PC-3 (cell line): ENCODE results near the gene TAS1R1. TPM values are rescaled to one million over a fixed set of nuclear protein-coding genes. Genes with fewer than 3 reads are reported as not detected.
A peak's percentile ranks its signal among the peaks of the same experiment; 100 is the strongest.

Experiments used
- ATAC-seq: fragments of 200-7000 bp; cut with Tn5 transposase; 2 replicates; pipeline ENCODE4 v1.9.1; 2020; ENCODE audit warnings: mild to moderate bottlenecking, moderate library complexity
- BruUV-seq: library from RNA; stranded (reverse); fragments of 400-500 nt; replicated peaks from 2 replicates; lab custom pipeline; 2021; lab: Mats Ljungman, UMichigan
- CTCF ChIA-PET: fragments of 300-600 bp; sonication (Branson Sonifier 250); formaldehyde crosslinking; loops from one replicate; lab custom pipeline; 2022; ENCODE audit warnings: antibody characterized with exemption; lab: Charles Lee
- POLR2A ChIA-PET: fragments of 300-600 bp; sonication (Branson Sonifier 250); formaldehyde crosslinking; loops from one replicate; lab custom pipeline; 2022; ENCODE audit warnings: antibody characterized with exemption; ENCODE audit not compliant: unreplicated experiment; lab: Charles Lee
- DNase-seq: peaks from one replicate; pipeline ENCODE4 v3.0.0-alpha.2; 2015
- H2AFZ ChIP-seq: fragments of 300-600 bp; sonication (generic); 2 replicates; pipeline ENCODE4 v1.6.0; 2016; ENCODE audit warnings: antibody characterized with exemption, low read length
- H3F3A ChIP-seq: fragments of 300-600 bp; sonication (generic); one replicate; pipeline ENCODE4 v1.6.0; 2017; ENCODE audit warnings: antibody characterized with exemption, low read length, control low read depth, mild to moderate bottlenecking; ENCODE audit not compliant: unreplicated experiment
- H3K27ac ChIP-seq: fragments of 300-600 bp; sonication (generic); 2 replicates; pipeline ENCODE4 v1.5.1; 2016; ENCODE audit warnings: mild to moderate bottlenecking, low read length
- H3K27me3 ChIP-seq: fragments of 300-600 bp; sonication (generic); 2 replicates; pipeline ENCODE4 v1.6.1; 2016; ENCODE audit warnings: low read length, mixed read lengths
- H3K36me3 ChIP-seq: fragments of 300-600 bp; sonication (generic); 2 replicates; pipeline ENCODE4 v1.6.1; 2016; ENCODE audit warnings: low read depth, mixed run types, low read length, mixed read lengths
- H3K4me1 ChIP-seq: fragments of 300-600 bp; sonication (generic); 2 replicates; pipeline ENCODE4 v1.5.1; 2016; ENCODE audit warnings: low read length; ENCODE audit not compliant: insufficient read depth
- H3K4me2 ChIP-seq: fragments of 300-600 bp; sonication (generic); 2 replicates; pipeline ENCODE4 v1.6.0; 2016; ENCODE audit warnings: low read length
- H3K4me3 ChIP-seq: fragments of 300-600 bp; sonication (generic); 2 replicates; pipeline ENCODE4 v1.5.1; 2016; ENCODE audit warnings: mild to moderate bottlenecking, low read length, mixed read lengths
- H3K79me2 ChIP-seq: fragments of 300-600 bp; sonication (generic); 2 replicates; pipeline ENCODE4 v1.6.1; 2017; ENCODE audit warnings: low read length, mixed read lengths
- H3K9ac ChIP-seq: fragments of 300-600 bp; sonication (generic); 2 replicates; pipeline ENCODE4 v1.6.0; 2016; ENCODE audit warnings: mild to moderate bottlenecking, low read length
- H3K9me2 ChIP-seq: fragments of 300-600 bp; sonication (generic); replicated peaks from 2 replicates; pipeline ENCODE4 v1.6.1; 2016; ENCODE audit warnings: mixed run types, low read length, mixed read lengths
- H3K9me3 ChIP-seq: fragments of 300-600 bp; sonication (generic); 2 replicates; pipeline ENCODE4 v1.6.1; 2016; ENCODE audit warnings: low read length, mixed read lengths
- H4K20me1 ChIP-seq: fragments of 300-600 bp; sonication (generic); 2 replicates; pipeline ENCODE4 v1.6.1; 2016; ENCODE audit warnings: low read length, mixed read lengths
- CTCF ChIP-seq: fragments of 300-600 bp; sonication (generic); conservative IDR thresholded peaks from 2 replicates; pipeline ENCODE4 v1.5.1; 2017; ENCODE audit warnings: antibody characterized with exemption, low read depth, mild to moderate bottlenecking, low read length
- EZH2 ChIP-seq: fragments of 300-600 bp; sonication (generic); IDR thresholded peaks from one replicate; pipeline ENCODE4 v1.6.1; 2017; ENCODE audit warnings: antibody characterized with exemption, mild to moderate bottlenecking, low read length; ENCODE audit not compliant: unreplicated experiment
- EZH2phosphoT487 ChIP-seq: fragments of 300-600 bp; sonication (generic); IDR thresholded peaks from 2 replicates; pipeline ENCODE4 v1.6.1; 2018; ENCODE audit warnings: mild to moderate bottlenecking, antibody characterized with exemption, low read length, borderline replicate concordance
- intact Hi-C: fragments of 100-400 bp; cut with micrococcal nuclease; formaldehyde crosslinking; loops from 2 replicates; pipeline ENCODE4 v1.9.0; 2023
- total RNA-seq: library from RNA; depleted of rRNA; stranded (reverse); fragments of >200 nt; gene quantifications from 2 replicates; pipeline ENCODE4 v1.2.3, GENCODE V29; 2014

Gene TAS1R1
- total RNA-seq, 1 experiment from 2014 or later = not detected

- H3K9me2 ChIP-seq = no peaks in the 10 kb centered on the region
- no peak overlapping the region for H2AFZ ChIP-seq
- no peak overlapping the region for H3K4me3 ChIP-seq
- no peaks in the 10 kb centered on the region for H3F3A ChIP-seq
- H4K20me1 ChIP-seq = no peaks in the 10 kb centered on the region
- ATAC-seq = peak; percentile 64
- peaks cover 13% of the 10 kb centered on the region; the same call in 1 of the 2 replicates for H3K4me1 ChIP-seq
- peaks cover 15% of the 10 kb centered on the region for H3K36me3 ChIP-seq
- no peak overlapping the region for H3K27ac ChIP-seq
- H3K9ac ChIP-seq = no peak overlapping the region
- no TSS peak for BruUV-seq
- no peak overlapping the region for H3K4me2 ChIP-seq
- H3K79me2 ChIP-seq = no peaks in the 10 kb centered on the region
- ChIA-PET POLR2A (interaction anchor here (0.5 kb wide), 1 partner anchor 24 kb away, joined by 3 read pairs; no protein-coding TSS in a partner anchor), CTCF (interaction anchor here (0.9 kb wide), 1 partner anchor 32 kb away, joined by 3 read pairs; no protein-coding TSS in a partner anchor)
- intact Hi-C loops = no loop called here
- H3K27me3 ChIP-seq = no peaks in the 10 kb centered on the region
- H3K9me3 ChIP-seq = no peaks in the 10 kb centered on the region
- TF ChIP-seq CTCF = no peak
- no peak for TF ChIP-seq EZH2
- TF ChIP-seq EZH2phosphoT487 = no peak
- peak; percentile 64 for DNase-seq
Measured at GRCh38 chr1:6521536-6521935, 33.6 kb upstream of the TAS1R1 start.

- Histone ChIP-seq H3K27me3 (no peaks in the 10 kb centered on the region), H3K4me3 (no peak overlapping the region), H3K9me2 (no peaks in the 10 kb centered on the region), H4K20me1 (no peaks in the 10 kb centered on the region), H3K27ac (no peak overlapping the region), H3K9me3 (no peaks in the 10 kb centered on the region), H3F3A (no peaks in the 10 kb centered on the region), H3K79me2 (no peaks in the 10 kb centered on the region), H3K4me1 (peaks cover 7% of the 10 kb centered on the region; the same call in 1 of the 2 replicates), H3K36me3 (peaks cover 27% of the 10 kb centered on the region), H3K4me2 (no peak overlapping the region), H2AFZ (no peak overlapping the region), H3K9ac (no peak overlapping the region)
- intact Hi-C loops = loop anchor here (1.0 kb wide), 2 partner anchors 32 to 37 kb away; partner anchors contain the start of gene PLEKHG5
- CTCF ChIA-PET = interaction anchor here (0.5 to 1.1 kb wide), 7 partner anchors 16 to 709 kb away, joined by 3 to 5 read pairs (median 3); partner anchors contain the start of gene PHF13
- POLR2A ChIA-PET = no interaction called here
- peak; percentile 75 for ATAC-seq
- DNase-seq = peak; percentile 81
- no peak for TF ChIP-seq EZH2
- TF ChIP-seq CTCF = peak; percentile 92
- TF ChIP-seq EZH2phosphoT487 = no peak
- BruUV-seq = no TSS peak
Measured at GRCh38 chr1:6523566-6523965, 31.5 kb upstream of the TAS1R1 start.

GRCh38 chr1:6526316-6526715, 28.8 kb upstream of the TAS1R1 start:
- H3K27me3 ChIP-seq = no peaks in the 10 kb centered on the region
- H3K79me2 ChIP-seq = no peaks in the 10 kb centered on the region
- TF ChIP-seq EZH2 = no peak
- no peak for TF ChIP-seq EZH2phosphoT487
- no peak for TF ChIP-seq CTCF
- H3K9me2 ChIP-seq = no peaks in the 10 kb centered on the region
- H2AFZ ChIP-seq = no peak overlapping the region
- no peak overlapping the region for H3K4me2 ChIP-seq
- ChIA-PET POLR2A (no interaction called here), CTCF (no interaction called here)
- no peak overlapping the region for H3K9ac ChIP-seq
- H3K36me3 ChIP-seq = peaks cover 40% of the 10 kb centered on the region
- intact Hi-C loops = no loop called here
- H3K4me3 ChIP-seq = no peak overlapping the region
- DNase-seq (no peak), ATAC-seq (no peak)
- H3K4me1 ChIP-seq = peaks cover 6% of the 10 kb centered on the region; the same call in 1 of the 2 replicates
- no peaks in the 10 kb centered on the region for H3F3A ChIP-seq
- no peak overlapping the region for H3K27ac ChIP-seq
- no peaks in the 10 kb centered on the region for H3K9me3 ChIP-seq
- BruUV-seq = no TSS peak
- no peaks in the 10 kb centered on the region for H4K20me1 ChIP-seq
